GM12874 (cell line): ENCODE measurements around the gene KIAA1671.

ENCODE experiments used
- TF ChIP-seq, protein P1 (sequence below): IDR thresholded peaks from 2 replicates; pipeline ENCODE4 v1.5.1; 2011; ENCODE audit warnings: low read depth, mild to moderate bottlenecking, control low read depth, low read length, moderate library complexity; ENCODE audit not compliant: insufficient read depth

Gene KIAA1671

DNA sequence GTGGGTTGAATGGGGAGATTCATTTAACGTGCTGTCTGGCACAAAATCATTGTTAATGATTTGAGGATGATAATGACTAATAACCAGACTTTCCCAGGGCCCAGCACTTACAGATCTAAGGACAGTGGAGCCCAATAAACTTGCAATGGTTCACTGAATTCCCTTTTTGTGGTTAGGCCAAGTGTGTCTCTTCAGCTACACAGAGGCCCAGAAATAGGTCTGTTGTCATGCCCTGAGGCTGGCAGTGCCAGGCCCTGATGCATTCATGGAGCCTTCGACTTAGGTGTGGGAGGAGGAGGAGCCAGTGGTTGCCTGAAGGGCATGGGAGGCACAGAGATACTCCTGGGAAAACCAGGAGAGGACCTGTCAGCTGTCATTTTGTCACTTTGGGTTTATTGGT is 56.1 kb downstream of the KIAA1671 start:
- TF ChIP-seq, protein P1, sequence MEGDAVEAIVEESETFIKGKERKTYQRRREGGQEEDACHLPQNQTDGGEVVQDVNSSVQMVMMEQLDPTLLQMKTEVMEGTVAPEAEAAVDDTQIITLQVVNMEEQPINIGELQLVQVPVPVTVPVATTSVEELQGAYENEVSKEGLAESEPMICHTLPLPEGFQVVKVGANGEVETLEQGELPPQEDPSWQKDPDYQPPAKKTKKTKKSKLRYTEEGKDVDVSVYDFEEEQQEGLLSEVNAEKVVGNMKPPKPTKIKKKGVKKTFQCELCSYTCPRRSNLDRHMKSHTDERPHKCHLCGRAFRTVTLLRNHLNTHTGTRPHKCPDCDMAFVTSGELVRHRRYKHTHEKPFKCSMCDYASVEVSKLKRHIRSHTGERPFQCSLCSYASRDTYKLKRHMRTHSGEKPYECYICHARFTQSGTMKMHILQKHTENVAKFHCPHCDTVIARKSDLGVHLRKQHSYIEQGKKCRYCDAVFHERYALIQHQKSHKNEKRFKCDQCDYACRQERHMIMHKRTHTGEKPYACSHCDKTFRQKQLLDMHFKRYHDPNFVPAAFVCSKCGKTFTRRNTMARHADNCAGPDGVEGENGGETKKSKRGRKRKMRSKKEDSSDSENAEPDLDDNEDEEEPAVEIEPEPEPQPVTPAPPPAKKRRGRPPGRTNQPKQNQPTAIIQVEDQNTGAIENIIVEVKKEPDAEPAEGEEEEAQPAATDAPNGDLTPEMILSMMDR = no peak

DNA sequence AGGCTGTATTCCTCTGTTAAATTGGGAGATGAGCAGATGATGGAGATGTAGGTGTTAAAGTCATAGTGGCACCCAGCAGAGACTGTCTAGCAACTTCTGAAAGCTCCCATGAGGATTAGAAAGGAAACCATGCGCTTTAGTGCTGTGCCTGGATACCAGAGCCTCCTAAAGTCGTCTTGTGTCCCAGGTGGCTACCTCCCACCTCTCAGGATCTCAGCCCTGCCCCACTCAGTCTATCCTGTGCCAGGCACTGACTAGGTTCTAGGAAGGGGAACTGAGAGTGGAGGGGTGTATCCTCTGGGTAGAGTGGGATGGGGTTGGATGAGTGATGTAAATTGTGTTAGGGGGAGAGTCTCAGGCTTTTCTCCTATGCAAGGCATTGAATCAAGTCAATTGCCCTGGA is 60.2 kb downstream of the KIAA1671 start:
- TF ChIP-seq, protein P1 = no peak

DNA sequence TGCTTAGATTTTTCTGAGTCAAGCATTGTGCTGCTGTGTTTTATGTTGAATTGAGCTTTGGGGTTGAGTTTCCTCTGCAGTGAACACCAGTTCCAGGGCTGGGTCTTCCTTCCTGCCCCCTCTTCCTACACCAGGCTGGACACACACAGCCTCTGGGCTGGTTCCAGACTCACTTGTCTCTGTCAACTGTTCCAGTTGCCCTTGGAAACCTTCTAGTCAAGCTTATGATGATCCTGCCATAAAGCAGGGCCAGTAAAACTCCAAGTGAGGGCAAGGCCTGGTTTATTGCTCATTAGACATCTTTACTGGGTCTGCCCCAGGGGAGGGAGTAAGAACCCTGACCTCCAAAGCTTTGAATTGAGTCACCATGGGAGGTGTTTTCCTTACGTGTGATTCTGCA is 61.1 kb downstream of the KIAA1671 start:
- TF ChIP-seq, protein P1 = no peak

DNA sequence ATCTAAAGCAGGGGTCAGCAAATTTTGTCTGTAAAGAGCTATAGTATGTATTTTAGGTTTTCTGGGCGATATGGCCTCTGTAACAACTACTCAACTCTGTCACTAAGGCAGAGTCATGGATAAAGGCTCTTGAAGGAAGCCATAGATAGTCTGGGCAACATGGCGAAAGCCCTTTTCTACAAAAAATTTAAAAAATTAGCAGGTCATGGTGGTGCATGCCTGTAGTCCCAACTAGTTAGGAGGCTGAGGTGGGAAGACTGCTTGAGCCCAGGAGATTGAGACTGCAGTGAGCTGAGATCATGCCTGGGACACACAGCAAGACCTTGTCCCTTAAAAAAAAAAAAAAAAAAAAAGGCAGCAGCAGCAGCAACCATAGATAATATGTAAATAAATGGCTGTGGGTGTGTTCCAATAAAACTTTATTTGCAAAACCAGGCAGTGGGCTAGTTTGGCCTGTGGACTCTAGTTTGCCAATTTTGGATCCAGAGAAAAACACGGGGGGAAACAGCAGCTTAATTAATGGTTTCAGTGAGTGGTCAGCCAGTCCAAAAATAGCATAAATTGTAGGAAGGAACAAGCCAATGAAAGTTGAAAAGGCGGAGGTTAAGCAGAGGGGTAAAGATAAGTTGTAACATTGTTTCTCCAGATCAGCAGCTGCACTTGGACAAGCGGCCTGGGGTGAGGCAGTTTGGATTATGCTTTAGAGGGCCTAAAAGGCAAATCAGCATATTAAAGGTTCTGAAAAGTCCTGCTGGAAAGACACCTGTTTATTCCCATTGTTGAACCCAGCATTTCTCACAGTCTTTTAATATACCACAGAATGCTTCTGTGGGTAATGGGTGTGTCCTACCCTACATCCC is 62.6 kb downstream of the KIAA1671 start:
- TF ChIP-seq, protein P1 = no peak

DNA sequence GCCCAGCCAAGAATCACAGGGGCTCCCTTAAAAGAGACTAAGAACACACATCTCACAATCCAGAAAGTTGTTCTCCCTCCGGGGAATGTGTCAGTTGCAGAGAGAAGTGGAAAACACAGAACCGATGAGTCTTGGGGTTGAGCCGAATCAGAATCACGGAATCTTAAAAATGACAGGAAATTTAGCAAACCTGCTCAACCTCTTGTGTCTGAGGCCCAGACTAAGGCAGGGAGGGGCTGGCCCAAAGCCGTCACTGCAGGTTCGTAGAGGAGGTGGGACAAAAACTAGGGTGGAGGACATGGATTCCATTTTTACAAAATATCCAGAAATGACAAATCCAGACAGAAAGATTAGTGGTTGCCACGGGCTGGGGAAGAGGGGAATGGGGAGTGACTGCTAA is 63.8 kb downstream of the KIAA1671 start:
- TF ChIP-seq, protein P1 = no peak

- TF ChIP-seq, protein P1 = no peak
Observed at GRCh38 chr22:25018009-25018408, 65.5 kb downstream of the KIAA1671 start.

DNA sequence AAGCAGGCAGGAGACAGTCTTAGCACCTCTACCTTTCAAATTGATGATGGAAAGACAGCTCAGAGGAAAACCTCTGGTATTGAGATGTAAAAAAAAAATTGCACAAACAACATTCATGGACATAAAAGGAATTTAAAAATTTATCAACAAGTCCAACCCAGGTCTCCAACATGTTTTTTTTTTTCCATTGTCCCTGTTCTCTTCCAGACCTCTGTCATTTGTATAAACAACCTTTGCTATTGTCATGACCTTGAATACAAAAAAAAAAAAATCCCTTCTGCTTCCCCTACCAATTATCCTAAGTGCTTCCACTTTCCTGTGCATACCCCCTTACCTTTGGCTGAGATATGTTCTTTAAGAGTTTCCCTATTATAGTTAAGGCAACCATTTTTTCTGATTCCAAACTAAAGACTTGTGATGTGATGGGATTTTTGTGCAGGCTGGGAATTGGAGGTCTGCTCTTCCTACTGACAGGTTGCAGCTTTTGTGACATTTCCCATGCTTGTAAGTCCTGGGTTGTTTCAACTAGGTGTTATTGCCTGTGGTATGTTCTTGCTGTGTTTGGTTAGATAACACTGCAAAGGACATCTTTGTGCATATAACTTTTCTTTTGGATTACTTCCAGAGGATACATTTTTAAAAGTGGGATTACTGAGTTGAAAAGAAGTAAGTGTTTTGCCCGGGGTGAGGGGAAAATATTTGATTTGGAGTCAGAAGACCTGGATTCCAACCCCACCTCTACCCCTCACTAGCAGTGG is 67.1 kb downstream of the KIAA1671 start:
- TF ChIP-seq, protein P1 = no peak
